GM19351 (cell line): ENCODE results near the gene RAMP2.
"Not testable (repeated sequence)": the region's sequence is repeated elsewhere in the genome, so short reads cannot be mapped to it uniquely, and the experiment has no call there.

ENCODE experiments used
- ATAC-seq: cut with Tn5 transposase; IDR thresholded peaks from one replicate; pipeline ENCODE4 v1.9.1; 2021; ENCODE audit warnings: mild to moderate bottlenecking, moderate library complexity; ENCODE audit not compliant: unreplicated experiment

RAMP2 gene

GRCh38 chr17:42760652-42761581 is at the start of gene RAMP2:
TSS of gene RAMP2 (plus strand) at chr17:42761227. CDS start at chr17:42761262, 35 bp downstream.
- ATAC-seq, result no peak

- no peak for ATAC-seq
These were observed 39.9 kb upstream of the RAMP2 start for GRCh38 chr17:42720996-42721583.

GRCh38 chr17:42723636-42724035 is 37.4 kb upstream of the RAMP2 start:
- no peak for ATAC-seq

GRCh38 chr17:42725143-42725542 is 35.9 kb upstream of the RAMP2 start:
- ATAC-seq, result no peak

- no peak for ATAC-seq
These were observed 20.3 kb upstream of the RAMP2 start for GRCh38 chr17:42740699-42741098.

GRCh38 chr17:42742916-42743315 is 18.1 kb upstream of the RAMP2 start:
- ATAC-seq, result not testable (repeated sequence)

GRCh38 chr17:42743595-42744282 is 17.3 kb upstream of the RAMP2 start:
- ATAC-seq, result no peak

- ATAC-seq, result peak; percentile 37
These were observed 16.7 kb upstream of the RAMP2 start for GRCh38 chr17:42744283-42744805.

- peak; percentile 77 for ATAC-seq
These were observed 16.0 kb upstream of the RAMP2 start, which contains the start of gene EZH1 for GRCh38 chr17:42744806-42745617. TSS of gene EZH1 (minus strand) at chr17:42745040. CDS start at chr17:42728941, 16,099 bp downstream.

GRCh38 chr17:42748202-42748907 is 12.7 kb upstream of the RAMP2 start:
- no peak for ATAC-seq

- no peak for ATAC-seq
These were observed 11.9 kb upstream of the RAMP2 start for GRCh38 chr17:42748908-42749798.

GRCh38 chr17:42750739-42751344 is 10.2 kb upstream of the RAMP2 start:
- no peak for ATAC-seq

GRCh38 chr17:42751628-42752027 is 9.4 kb upstream of the RAMP2 start:
- ATAC-seq, result no peak

- ATAC-seq, result no peak
These were observed 6.2 kb upstream of the RAMP2 start for GRCh38 chr17:42754782-42755181.

- ATAC-seq, result no peak
These were observed 910 bp upstream of the RAMP2 start for GRCh38 chr17:42759982-42760651.

- ATAC-seq, result no peak
These were observed 611 bp downstream of the RAMP2 start for GRCh38 chr17:42761638-42762037.

GRCh38 chr17:42766124-42766523 is 5.1 kb downstream of the RAMP2 start:
- no peak for ATAC-seq

GRCh38 chr17:42767512-42767911 is 6.5 kb downstream of the RAMP2 start:
- ATAC-seq, result no peak
